Spleen (tissue), 11 donors: ENCODE data around the gene MAP3K12. TPM values are rescaled to one million over a fixed set of nuclear protein-coding genes. Genes with fewer than 3 reads are reported as not detected.

ENCODE experiments used
- DNase-seq: peaks from one replicate; pipeline ENCODE4 v3.0.0-alpha.2; 2020
- H3K27ac ChIP-seq, 8 donors: fragments of 200-600 bp; sonication (generic) in 7 of 8; 1 replicate in 4 of 8; 2 replicates in 4 of 8; pipeline versions ENCODE4 v1.5.0 to v1.8.0; 2016 to 2021; ENCODE audit warnings: inconsistent platforms in 4 of 8, mild to moderate bottlenecking in 4 of 8, moderate library complexity in 1 of 8
- H3K27me3 ChIP-seq, 7 donors: fragments of 200-600 bp; sonication (generic) in 6 of 7; replicated peaks in 1 of 7; 1 replicate in 4 of 7; 2 replicates in 3 of 7; pipeline versions ENCODE4 v1.5.0 to v1.8.0; 2016 to 2021; ENCODE audit warnings: inconsistent platforms in 3 of 7, mild to moderate bottlenecking in 1 of 7
- H3K36me3 ChIP-seq, 6 donors: fragments of 200-600 bp; sonication (generic) in 5 of 6; 1 replicate in 4 of 6; 2 replicates in 2 of 6; pipeline versions ENCODE4 v1.5.0 to v1.8.0; 2016 to 2021; ENCODE audit warnings: inconsistent platforms in 2 of 6
- H3K4me1 ChIP-seq, 6 donors: fragments of 200-600 bp; sonication (generic) in 5 of 6; 1 replicate in 3 of 6; 2 replicates in 3 of 6; pipeline versions ENCODE4 v1.5.0 to v1.8.0; 2016 to 2021; ENCODE audit warnings: inconsistent platforms in 3 of 6
- H3K4me3 ChIP-seq, 8 donors: fragments of 200-600 bp; sonication (generic) in 7 of 8; 1 replicate in 4 of 8; 2 replicates in 4 of 8; pipeline versions ENCODE4 v1.5.0 to v1.8.0; 2016 to 2021; ENCODE audit warnings: inconsistent platforms in 4 of 8, mild to moderate bottlenecking in 4 of 8, moderate library complexity in 2 of 8
- H3K9me3 ChIP-seq, 8 donors: fragments of 200-600 bp; sonication (generic) in 7 of 8; 1 replicate in 4 of 8; 2 replicates in 4 of 8; pipeline versions ENCODE4 v1.5.0 to v1.8.0; 2016 to 2021; ENCODE audit warnings: inconsistent platforms in 4 of 8
- CTCF ChIP-seq, 11 experiments: fragments of 200-600 bp in 7 of 11; fragments of 450-650 bp in 4 of 11; sonication (generic) in 4 of 11; IDR thresholded peaks in 8 of 11; conservative IDR thresholded peaks in 3 of 11; 1 replicate in 7 of 11; 2 replicates in 4 of 11; pipeline versions ENCODE4 v1.4.0 to v1.8.0; 2016 to 2021; ENCODE audit warnings: antibody characterized with exemption in 11 of 11, inconsistent platforms in 4 of 11, mild to moderate bottlenecking in 1 of 11
- POLR2A ChIP-seq, 3 donors: fragments of 450-650 bp; IDR thresholded peaks; one replicate each; pipeline ENCODE4 v1.5.1; 2017; ENCODE audit warnings: antibody characterized with exemption in 3 of 3, mild to moderate bottlenecking in 1 of 3
- POLR2AphosphoS5 ChIP-seq, 3 donors: sonication (generic); formaldehyde crosslinking; IDR thresholded peaks; one replicate each; pipeline ENCODE4 v1.5.1; 2017; ENCODE audit warnings: antibody characterized with exemption in 3 of 3
- WGBS, 5 donors: extraction: QIAGEN DNeasy Blood & Tissue Kit in 3 of 5; methylation state at CpG; one replicate each; pipeline versions ENCODE4 v1.1.5 to v1.1.7; 2013 to 2018; 5-methylcytosine and 5-hydroxymethylcytosine counted together
- intact Hi-C: fragments of 100-400 bp; cut with DNase I; formaldehyde crosslinking; loops from one replicate; pipeline ENCODE4 v1.15.0; 2023; ENCODE audit warnings: low total_unique reads
- polyA plus RNA-seq, 3 donors: library from polyadenylated mRNA; stranded (reverse); fragments of 200-250 nt; gene quantifications; one replicate each; pipeline ENCODE4 v1.2.1, GENCODE V29; 2013
- total RNA-seq, 7 donors: library from RNA; depleted of rRNA in 3 of 7; stranded (reverse); fragments of >200 nt in 3 of 7; fragmentation: NEBNext Ultra II Directional in 4 of 7; extraction: Animal tissue kit (Norgen Biotek cat#: 25700) in 4 of 7; gene quantifications; one replicate each; pipeline versions ENCODE4 v1.1.0 to v1.2.1, GENCODE V29; 2016 to 2021
- donor health status: healthy with polysubstance abuse.
- donor health status: DM: no; HTN: no; CAD: no; lungs with moderate emphysema.
- donor health status: DM: no; HTN: no; CAD: no.
- donor health status: Bipolar disorder and iron deficiency.
- donor health status: healthy.
- donor health status: DM: no; HTN: no; CAD: no.
- donor health status: DM: yes; HTN: yes; CAD: no.

Gene MAP3K12
- total and polyA plus RNA-seq, 10 donors, result 8.0 to 27.4 (median 18.0) TPM

GRCh38 chr12:53492830-53493609 lies 6.2 kb downstream of the MAP3K12 start:
- Histone ChIP-seq H3K36me3 (peaks cover 0 to 4% (median 0%) of the 10 kb centered on the region in 6 donors), H3K9me3 (no peaks in the 10 kb centered on the region), H3K27ac (peak overlapping the region; percentile 60 to 88 (median 82)), H3K4me1 (peaks cover 12 to 64% (median 35%) of the 10 kb centered on the region in 6 donors), H3K4me3 (peak overlapping the region; percentile 23 to 81 (median 56)), H3K27me3 (no peaks in the 10 kb centered on the region)
- WGBS, 5 donors, result 1 to 2% (median 1%) methylated on average over 27 to 52 of the region's 52 CpGs
- TF ChIP-seq POLR2AphosphoS5 (IDR thresholded peaks at IDR 0.05), result peak; percentile 90 to 92 (median 90)
- no peak for TF ChIP-seq CTCF (IDR thresholded peaks at IDR 0.05 in 8 of 11, conservative IDR thresholded peaks at IDR 0.05 in 3 of 11)
- peak in 1 of 3 donors; percentile 73 for TF ChIP-seq POLR2A (IDR thresholded peaks at IDR 0.05)
- intact Hi-C loops, result no loop called here
- DNase-seq, result peak; percentile 98

- no peak for DNase-seq
- 55 to 80% (median 73%) methylated on average over 19 to 20 of the region's 20 CpGs for WGBS, 5 donors
- no peaks in the 10 kb centered on the region for H3K9me3 ChIP-seq
- peak overlapping the region; percentile 48 to 88 (median 82) for H3K27ac ChIP-seq
- H3K4me3 ChIP-seq, result peak overlapping the region in 6 of 8 donors; percentile 51 to 81 (median 58)
- peaks cover 12 to 56% (median 32%) of the 10 kb centered on the region in 6 donors for H3K4me1 ChIP-seq
- H3K36me3 ChIP-seq, result peaks cover 0 to 12% (median under 1%) of the 10 kb centered on the region in 6 donors
- TF ChIP-seq POLR2AphosphoS5 (IDR thresholded peaks at IDR 0.05) (no peak), CTCF (IDR thresholded peaks at IDR 0.05 in 8 of 11, conservative IDR thresholded peaks at IDR 0.05 in 3 of 11) (no peak), POLR2A (IDR thresholded peaks at IDR 0.05) (no peak)
- intact Hi-C loops, result no loop called here
- no peaks in the 10 kb centered on the region for H3K27me3 ChIP-seq
Measured at GRCh38 chr12:53492188-53492587, 7.1 kb downstream of the MAP3K12 start.

- H3K36me3 ChIP-seq, result peaks cover 0 to 40% (median 26%) of the 10 kb centered on the region in 6 donors
- H3K4me3 ChIP-seq, result no peak overlapping the region
- no peaks in the 10 kb centered on the region for H3K27me3 ChIP-seq
- H3K4me1 ChIP-seq, result peaks cover 12 to 38% (median 23%) of the 10 kb centered on the region in 6 donors
- H3K27ac ChIP-seq, result no peak overlapping the region
- intact Hi-C loops, result no loop called here
- no peak for DNase-seq
- H3K9me3 ChIP-seq, result no peaks in the 10 kb centered on the region
- TF ChIP-seq POLR2A (IDR thresholded peaks at IDR 0.05) (no peak), POLR2AphosphoS5 (IDR thresholded peaks at IDR 0.05) (peak in 1 of 3 donors; percentile 10), CTCF (IDR thresholded peaks at IDR 0.05 in 8 of 11, conservative IDR thresholded peaks at IDR 0.05 in 3 of 11) (no peak)
- WGBS, 5 donors, result 93 to 97% (median 95%) methylated on average over 5 of the region's 5 CpGs
Measured at GRCh38 chr12:53489242-53489864, 9.9 kb downstream of the MAP3K12 start.
